Measurements from ENCODE around the gene NPPA. TPM values are rescaled to one million over a fixed set of nuclear protein-coding genes. Genes with fewer than 3 reads are reported as not detected.

The NPPA gene
- total RNA-seq, 4 donors from 2014 or later, result not detected

- H3K4me1 ChIP-seq, result no peaks in the 10 kb centered on the region
- H3K27ac ChIP-seq, result no peak within 1 kb of the TSS
- H3K9me3 ChIP-seq, result no peaks in the 10 kb centered on the region
- H3K27me3 ChIP-seq, result peaks cover 3 to 17% of the 10 kb centered on the region in 2 donors
- H3K36me3 ChIP-seq, result no peaks in the 10 kb centered on the region
- intact Hi-C loops (cut with DNase I; ENCODE audit: low total_unique reads), result no loop called here
- DNase-seq, result no peak
- TF ChIP-seq, protein P1, sequence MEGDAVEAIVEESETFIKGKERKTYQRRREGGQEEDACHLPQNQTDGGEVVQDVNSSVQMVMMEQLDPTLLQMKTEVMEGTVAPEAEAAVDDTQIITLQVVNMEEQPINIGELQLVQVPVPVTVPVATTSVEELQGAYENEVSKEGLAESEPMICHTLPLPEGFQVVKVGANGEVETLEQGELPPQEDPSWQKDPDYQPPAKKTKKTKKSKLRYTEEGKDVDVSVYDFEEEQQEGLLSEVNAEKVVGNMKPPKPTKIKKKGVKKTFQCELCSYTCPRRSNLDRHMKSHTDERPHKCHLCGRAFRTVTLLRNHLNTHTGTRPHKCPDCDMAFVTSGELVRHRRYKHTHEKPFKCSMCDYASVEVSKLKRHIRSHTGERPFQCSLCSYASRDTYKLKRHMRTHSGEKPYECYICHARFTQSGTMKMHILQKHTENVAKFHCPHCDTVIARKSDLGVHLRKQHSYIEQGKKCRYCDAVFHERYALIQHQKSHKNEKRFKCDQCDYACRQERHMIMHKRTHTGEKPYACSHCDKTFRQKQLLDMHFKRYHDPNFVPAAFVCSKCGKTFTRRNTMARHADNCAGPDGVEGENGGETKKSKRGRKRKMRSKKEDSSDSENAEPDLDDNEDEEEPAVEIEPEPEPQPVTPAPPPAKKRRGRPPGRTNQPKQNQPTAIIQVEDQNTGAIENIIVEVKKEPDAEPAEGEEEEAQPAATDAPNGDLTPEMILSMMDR (IDR thresholded peaks at IDR 0.05), result no peak
- TF ChIP-seq POLR2A (IDR thresholded peaks at IDR 0.05), result no peak
- H3K4me3 ChIP-seq, result no peak within 1 kb of the TSS
These were observed 11.0 kb upstream of the NPPA start, which contains the start of gene NPPB for GRCh38 chr1:11858613-11858967. TSS of gene NPPB (minus strand) at chr1:11858945. CDS start at chr1:11858833, 112 bp downstream.

- intact Hi-C loops (cut with DNase I; ENCODE audit: low total_unique reads), result no loop called here
- no peak for DNase-seq
- H3K36me3 ChIP-seq, result no peaks in the 10 kb centered on the region
- H3K4me1 ChIP-seq, result no peaks in the 10 kb centered on the region
- peaks cover 3 to 17% of the 10 kb centered on the region in 2 donors for H3K27me3 ChIP-seq
- H3K9me3 ChIP-seq, result no peaks in the 10 kb centered on the region
- H3K4me3 ChIP-seq, result no peak overlapping the region
- no peak overlapping the region for H3K27ac ChIP-seq
- no peak for TF ChIP-seq POLR2A (IDR thresholded peaks at IDR 0.05)
- TF ChIP-seq, protein P1 (IDR thresholded peaks at IDR 0.05), result no peak
These were observed 10.6 kb upstream of the NPPA start for GRCh38 chr1:11858158-11858557.

GRCh38 chr1:11857164-11857851, 9.7 kb upstream of the NPPA start:
- Histone ChIP-seq H3K9me3 (no peaks in the 10 kb centered on the region), H3K4me1 (no peaks in the 10 kb centered on the region), H3K27ac (no peak overlapping the region), H3K27me3 (peaks cover 3 to 17% of the 10 kb centered on the region in 2 donors), H3K4me3 (no peak overlapping the region), H3K36me3 (no peaks in the 10 kb centered on the region)
- no peak for TF ChIP-seq POLR2A (IDR thresholded peaks at IDR 0.05)
- TF ChIP-seq, protein P1 (IDR thresholded peaks at IDR 0.05), result no peak
- no peak for DNase-seq
- intact Hi-C loops (cut with DNase I; ENCODE audit: low total_unique reads), result no loop called here

- no peak for TF ChIP-seq POLR2A (IDR thresholded peaks at IDR 0.05)
- TF ChIP-seq, protein P1 (IDR thresholded peaks at IDR 0.05), result no peak
- H3K9me3 ChIP-seq, result no peaks in the 10 kb centered on the region
- no peaks in the 10 kb centered on the region for H3K4me1 ChIP-seq
- no peaks in the 10 kb centered on the region for H3K36me3 ChIP-seq
- no peak overlapping the region for H3K4me3 ChIP-seq
- DNase-seq, result no peak
- H3K27me3 ChIP-seq, result peaks cover 3 to 14% of the 10 kb centered on the region in 2 donors
- H3K27ac ChIP-seq, result no peak overlapping the region
- intact Hi-C loops (cut with DNase I; ENCODE audit: low total_unique reads), result no loop called here
These were observed 9.1 kb upstream of the NPPA start for GRCh38 chr1:11856698-11857097.

DNA sequence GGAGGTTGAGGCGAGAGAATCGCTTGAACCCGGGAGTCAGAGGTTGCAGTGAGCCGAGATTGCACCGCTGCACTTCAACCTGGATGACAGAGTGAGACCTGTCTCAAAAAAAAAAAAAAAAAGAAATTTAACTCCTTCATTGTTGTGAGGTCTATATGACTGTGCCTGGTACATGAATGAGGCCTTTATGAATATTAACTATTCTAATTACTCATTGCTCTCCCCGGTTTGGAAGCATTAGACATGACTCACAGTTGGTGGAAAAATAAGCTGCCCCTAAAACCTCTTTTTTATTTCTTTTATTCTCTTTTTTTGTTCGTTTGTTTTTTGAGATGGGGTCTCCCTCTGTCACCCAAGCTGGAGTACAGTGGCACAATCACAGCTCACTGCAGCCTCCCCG, 7.8 kb upstream of the NPPA start:
- DNase-seq, result no peak
- TF ChIP-seq, protein P1 (IDR thresholded peaks at IDR 0.05), result no peak
- TF ChIP-seq POLR2A (IDR thresholded peaks at IDR 0.05), result no peak
- Histone ChIP-seq H3K27ac (no peak overlapping the region), H3K4me3 (no peak overlapping the region), H3K9me3 (no peaks in the 10 kb centered on the region), H3K4me1 (no peaks in the 10 kb centered on the region), H3K27me3 (peaks cover 3 to 11% of the 10 kb centered on the region in 2 donors), H3K36me3 (no peaks in the 10 kb centered on the region)
- intact Hi-C loops (cut with DNase I; ENCODE audit: low total_unique reads), result no loop called here

Measured in uterus (tissue), 4 donors.